SK-N-MC (cell line): ENCODE measurements around the gene INPP5B.
"Not testable (repeated sequence)": the region's sequence is repeated elsewhere in the genome, so short reads cannot be mapped to it uniquely, and the experiment has no call there.

ENCODE experiments used
- DNase-seq: peaks from one replicate; pipeline ENCODE4 v3.0.0-alpha.2; 2011; ENCODE audit warnings: low read depth, low spot score
- H3K27ac ChIP-seq: fragments of 200-600 bp; sonication (generic); 2 replicates; pipeline ENCODE4 v1.5.1; 2016; ENCODE audit warnings: mixed run types
- H3K36me3 ChIP-seq: fragments of 200-600 bp; sonication (generic); 2 replicates; pipeline ENCODE4 v1.6.1; 2017; ENCODE audit warnings: antibody characterized with exemption, low read length, mixed read lengths; ENCODE audit not compliant: insufficient read depth
- H3K4me3 ChIP-seq: fragments of 200-600 bp; sonication (generic); 2 replicates; pipeline ENCODE4 v1.5.1; 2016
- H3K9ac ChIP-seq: fragments of 200-600 bp; sonication (generic); 2 replicates; pipeline ENCODE4 v1.8.0; 2017; ENCODE audit warnings: mixed run types, mixed read lengths; ENCODE audit not compliant: insufficient read length
- H3K9me3 ChIP-seq: fragments of 200-600 bp; sonication (generic); 2 replicates; pipeline ENCODE4 v1.6.1; 2017; ENCODE audit warnings: low read depth, mild to moderate bottlenecking, antibody characterized with exemption, low read length, moderate library complexity, mixed read lengths
- EZH2 ChIP-seq: fragments of 200-600 bp; sonication (generic); IDR thresholded peaks from one replicate; pipeline ENCODE4 v1.6.1; 2017; ENCODE audit warnings: antibody characterized with exemption
- FOXP2 ChIP-seq: optimal IDR thresholded peaks from 2 replicates; pipeline ENCODE3; 2011; ENCODE audit warnings: mild to moderate bottlenecking, moderate library complexity; ENCODE audit not compliant: insufficient read depth; ENCODE audit errors: extremely low read length, control extremely low read depth
- POLR2AphosphoS5 ChIP-seq: IDR thresholded peaks from 2 replicates; pipeline ENCODE4 v1.6.1; 2012; ENCODE audit warnings: mild to moderate bottlenecking, low read depth, low read length, borderline replicate concordance

The INPP5B gene

DNA sequence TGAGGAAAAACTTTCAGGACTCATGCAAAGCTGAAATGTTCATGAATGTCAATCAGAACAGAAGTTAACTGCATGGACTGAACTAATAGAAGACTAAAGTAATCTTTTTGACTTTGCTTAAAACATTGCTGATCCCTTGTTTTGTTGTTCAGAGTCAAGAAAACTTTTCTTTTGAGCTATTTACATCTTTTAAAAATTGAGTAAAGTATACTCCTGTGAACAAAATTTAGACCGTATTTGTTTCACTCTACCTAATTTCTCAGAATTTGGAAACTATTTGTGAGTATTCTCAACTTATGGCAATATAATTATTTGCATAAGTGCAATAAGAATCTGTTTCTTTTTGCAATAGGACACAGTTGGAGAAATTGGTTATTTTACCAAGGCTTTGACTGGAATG is 41.1 kb downstream of the INPP5B start:
- H3K9me3 ChIP-seq: no peaks in the 10 kb centered on the region

DNA sequence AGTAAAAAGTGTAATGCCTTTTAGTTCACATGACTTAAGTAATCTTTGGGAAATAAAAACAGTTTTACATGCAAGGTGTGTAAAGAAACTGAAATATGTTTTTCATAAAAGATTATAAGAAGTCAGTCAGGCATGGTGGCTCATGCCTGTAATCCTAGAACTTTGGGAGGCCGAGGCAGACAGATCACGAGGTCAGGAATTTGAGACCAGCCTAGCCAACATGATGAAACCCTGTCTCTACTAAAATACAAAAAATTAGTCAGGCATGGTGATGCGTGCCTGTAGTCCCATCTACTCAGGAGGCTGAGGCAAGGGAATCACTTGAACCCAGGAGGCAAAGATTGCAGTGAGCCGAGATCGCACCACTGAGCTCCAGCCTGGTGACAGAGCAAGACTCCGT is 42.9 kb downstream of the INPP5B start:
- H3K9me3 ChIP-seq, H3K36me3 ChIP-seq: not testable (repeated sequence)

More for the DNA sequence above, 41.1 kb downstream of the INPP5B start:
- no peak overlapping the region for H3K27ac ChIP-seq
- H3K4me3 ChIP-seq: no peak overlapping the region
- TF ChIP-seq FOXP2: no peak
- no peak for TF ChIP-seq EZH2
- no peak for TF ChIP-seq POLR2AphosphoS5
- DNase-seq: no peak
- no peaks in the 10 kb centered on the region for H3K36me3 ChIP-seq
- no peak overlapping the region for H3K9ac ChIP-seq

DNA sequence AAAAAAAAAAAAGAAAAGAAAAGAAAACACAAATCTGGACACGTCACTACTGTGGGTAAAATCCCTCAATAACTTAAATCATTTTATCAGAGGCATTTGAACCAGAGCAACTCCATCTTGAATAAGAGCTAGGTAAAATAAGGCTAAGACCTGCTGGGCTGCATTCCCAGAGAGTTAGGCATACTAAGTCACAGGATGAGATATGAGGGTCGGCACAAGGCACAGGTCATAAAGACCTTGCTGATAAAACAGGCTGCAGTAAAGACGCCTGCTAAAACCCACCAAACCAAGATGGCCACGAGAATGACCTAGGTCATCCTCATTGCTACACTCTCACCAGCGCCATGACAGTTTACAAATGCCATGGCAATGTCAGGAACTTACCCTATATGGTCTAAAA is 43.9 kb downstream of the INPP5B start:
- DNase-seq: no peak
- Histone ChIP-seq H3K27ac (no peak overlapping the region), H3K4me3 (no peak overlapping the region), H3K36me3 (no peaks in the 10 kb centered on the region), H3K9me3 (no peaks in the 10 kb centered on the region), H3K9ac (no peak overlapping the region)
- TF ChIP-seq POLR2AphosphoS5: no peak
- TF ChIP-seq FOXP2: no peak
- no peak for TF ChIP-seq EZH2

More for the DNA sequence above, 42.9 kb downstream of the INPP5B start:
- DNase-seq, H3K9ac ChIP-seq, H3K27ac ChIP-seq, H3K4me3 ChIP-seq: not testable (repeated sequence)

DNA sequence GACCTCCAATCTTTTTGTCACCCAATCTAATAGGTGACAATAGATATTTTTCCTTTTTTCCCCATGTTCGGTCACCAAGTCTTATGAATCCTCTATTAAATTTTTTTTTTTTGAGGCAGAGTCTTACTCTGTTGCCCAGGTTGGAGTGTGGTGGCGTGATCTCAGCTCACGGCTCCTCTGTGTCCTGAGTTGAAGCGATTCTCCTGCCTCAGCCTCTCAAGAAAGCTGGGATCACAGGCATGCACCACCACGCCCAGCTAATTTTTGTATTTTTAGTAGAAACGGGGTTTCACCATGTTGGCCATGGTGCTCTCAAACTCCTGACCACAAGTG is 45.0 kb downstream of the INPP5B start:
- Histone ChIP-seq H3K4me3 (no peak overlapping the region), H3K9ac (no peak overlapping the region), H3K9me3 (no peaks in the 10 kb centered on the region), H3K36me3 (no peaks in the 10 kb centered on the region), H3K27ac (no peak overlapping the region)
- TF ChIP-seq FOXP2: no peak
- TF ChIP-seq POLR2AphosphoS5: no peak
- no peak for TF ChIP-seq EZH2
- no peak for DNase-seq

DNA sequence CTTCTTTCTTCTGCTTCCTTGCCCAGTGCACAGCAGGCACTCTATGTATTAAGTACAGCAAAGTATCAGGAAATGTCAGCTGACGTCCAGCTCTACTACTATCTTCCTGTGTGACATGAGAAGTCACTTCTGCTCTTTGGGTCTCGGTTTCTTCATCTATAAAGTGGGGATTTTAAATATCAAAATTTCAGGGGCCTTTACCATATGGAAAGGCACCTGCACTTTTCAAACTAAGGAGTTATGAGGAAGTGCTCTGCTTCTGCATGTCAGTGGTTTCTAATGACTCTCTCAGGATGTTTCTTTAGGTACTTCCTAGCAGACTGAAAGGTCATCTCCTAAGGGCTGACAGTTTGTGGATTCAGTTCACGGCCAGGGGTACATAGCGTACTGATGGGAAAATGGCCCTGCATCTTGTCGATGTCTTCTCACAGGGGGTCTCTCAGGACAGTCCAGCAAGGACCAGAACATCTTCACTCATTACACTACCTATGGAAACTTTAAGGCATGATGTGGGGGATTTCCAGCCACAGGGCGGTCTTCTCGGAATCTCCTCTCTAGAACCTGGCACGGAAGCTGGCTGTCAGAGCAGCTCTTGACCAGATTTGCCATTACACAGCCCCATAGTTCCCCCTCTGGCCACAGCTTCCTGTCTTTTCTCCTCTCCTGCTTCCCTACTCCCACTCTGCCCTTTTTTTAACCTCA is 45.5 kb downstream of the INPP5B start:
- Histone ChIP-seq H3K27ac (no peak overlapping the region), H3K9ac (no peak overlapping the region), H3K9me3 (no peaks in the 10 kb centered on the region), H3K4me3 (no peak overlapping the region), H3K36me3 (no peaks in the 10 kb centered on the region)
- DNase-seq: no peak
- no peak for TF ChIP-seq FOXP2
- no peak for TF ChIP-seq POLR2AphosphoS5
- TF ChIP-seq EZH2: no peak

DNA sequence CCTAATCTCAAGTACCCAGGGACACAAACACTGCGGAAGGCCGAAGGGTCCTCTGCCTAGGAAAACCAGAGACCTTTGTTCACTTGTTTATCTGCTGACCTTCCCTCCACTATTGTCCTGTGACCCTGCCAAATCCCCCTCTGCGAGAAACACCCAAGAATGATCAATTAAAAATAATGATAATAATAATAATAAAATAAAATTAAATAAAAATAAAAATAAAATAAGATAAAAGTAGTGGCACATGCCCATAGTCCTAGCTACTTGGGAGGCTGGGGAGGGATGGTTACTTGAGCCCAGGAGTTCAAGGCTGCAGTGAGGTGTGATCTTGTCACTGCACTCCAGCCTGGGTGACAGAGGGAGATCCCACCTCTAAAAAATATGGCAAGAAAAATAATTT is 49.3 kb downstream of the INPP5B start:
- not testable (repeated sequence) for H3K36me3 ChIP-seq, H3K4me3 ChIP-seq, DNase-seq, H3K9ac ChIP-seq, H3K9me3 ChIP-seq, H3K27ac ChIP-seq

DNA sequence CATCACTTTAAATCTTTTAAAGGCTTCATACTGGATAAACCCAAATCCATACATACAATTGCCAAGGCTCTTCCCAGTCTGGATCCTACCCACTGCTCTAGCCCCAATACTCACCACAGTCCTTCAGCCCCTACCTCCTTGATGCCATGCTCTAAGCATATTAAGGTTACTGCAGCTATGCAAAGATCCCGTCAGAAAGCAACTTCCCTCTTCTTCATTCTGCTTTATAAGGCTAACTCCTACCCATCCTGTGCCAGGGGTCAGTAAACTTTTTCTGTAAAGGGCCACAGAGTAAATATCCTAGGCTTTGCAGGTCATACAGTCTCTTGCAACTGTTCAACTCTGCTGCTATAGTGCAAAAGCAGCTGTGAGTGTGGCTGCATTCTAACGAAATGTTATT is 53.2 kb downstream of the INPP5B start:
- Histone ChIP-seq H3K9ac (no peak overlapping the region), H3K4me3 (no peak overlapping the region), H3K36me3 (no peaks in the 10 kb centered on the region), H3K9me3 (no peaks in the 10 kb centered on the region), H3K27ac (no peak overlapping the region)
- no peak for TF ChIP-seq EZH2
- no peak for TF ChIP-seq FOXP2
- no peak for TF ChIP-seq POLR2AphosphoS5
- no peak for DNase-seq

DNA sequence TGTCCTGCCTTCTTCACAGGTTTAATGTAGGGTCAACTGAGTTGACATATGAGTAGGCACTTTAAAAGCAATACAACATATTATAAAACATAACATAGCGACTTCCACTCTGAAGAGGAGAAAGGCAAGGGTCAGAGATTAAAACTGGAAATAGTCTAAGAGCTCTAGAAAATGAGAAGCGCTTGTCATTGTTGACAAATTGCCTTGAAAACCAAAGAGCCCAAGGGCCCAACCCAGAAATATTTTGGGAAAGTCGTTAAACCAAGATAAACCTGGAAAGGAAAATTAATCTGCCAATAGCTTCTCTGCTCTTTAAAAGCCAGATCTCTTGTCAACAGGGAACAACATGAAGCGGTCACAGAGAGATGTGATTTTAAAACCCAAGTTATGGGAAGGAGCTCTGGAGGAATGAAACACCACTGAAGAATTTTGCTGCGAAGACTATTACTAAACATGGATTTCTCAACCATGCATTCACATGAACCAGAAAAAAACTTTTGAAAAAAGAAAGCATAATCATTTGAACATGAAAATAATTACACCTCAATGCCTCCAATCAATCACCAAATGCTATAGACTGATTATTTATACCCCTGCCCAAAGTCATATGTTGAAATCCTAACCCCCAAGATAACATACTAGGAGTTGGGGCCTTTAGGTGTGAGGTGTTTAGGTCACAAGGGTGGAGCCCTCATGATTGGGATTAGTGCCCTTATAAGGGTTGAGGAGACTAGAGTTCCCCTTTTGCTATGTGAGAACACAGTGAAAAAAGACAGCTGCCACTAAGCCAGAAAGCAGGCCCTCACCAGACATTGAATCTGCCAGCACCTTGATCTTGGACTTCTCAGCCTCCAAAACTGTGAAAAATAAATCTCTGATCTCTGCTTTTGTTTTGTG is 54.5 kb downstream of the INPP5B start:
- H3K36me3 ChIP-seq: no peaks in the 10 kb centered on the region; the same call in 1 of the 2 replicates
- H3K9me3 ChIP-seq: no peaks in the 10 kb centered on the region
- DNase-seq: no peak
- no peak overlapping the region for H3K9ac ChIP-seq
- no peak overlapping the region for H3K27ac ChIP-seq
- no peak overlapping the region for H3K4me3 ChIP-seq
- TF ChIP-seq POLR2AphosphoS5 (no peak), FOXP2 (no peak), EZH2 (no peak)

DNA sequence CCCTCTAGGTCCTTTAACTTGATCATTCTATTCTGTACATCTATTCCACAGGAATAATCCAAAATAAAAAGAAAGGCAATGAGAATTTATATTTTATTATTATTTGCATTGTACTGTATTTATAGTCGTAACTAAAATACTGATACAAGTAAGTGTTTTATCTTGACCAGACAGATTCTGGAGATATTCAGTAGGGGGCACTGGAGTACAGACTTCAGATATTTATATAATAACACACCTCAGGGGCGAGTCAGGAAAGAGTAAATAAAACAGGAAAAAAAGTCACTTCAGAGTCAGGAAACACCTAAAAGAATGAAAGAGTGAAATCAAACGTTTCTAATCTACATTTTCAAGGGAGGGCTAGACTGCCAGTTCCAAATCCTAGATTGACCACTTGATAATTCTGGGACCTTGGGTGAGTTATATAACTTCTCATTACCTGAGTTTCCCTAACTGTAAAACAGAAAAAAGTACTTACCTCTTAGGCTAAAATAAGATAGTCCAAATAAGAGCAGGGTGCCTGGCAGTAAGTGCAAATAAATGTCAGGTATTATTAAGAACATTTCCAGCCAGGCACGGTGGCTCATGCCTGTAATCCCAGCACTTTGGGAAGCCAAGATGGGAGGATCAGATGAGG is 56.4 kb downstream of the INPP5B start:
- no peaks in the 10 kb centered on the region for H3K9me3 ChIP-seq
- no peak for TF ChIP-seq EZH2
- TF ChIP-seq POLR2AphosphoS5: no peak
- TF ChIP-seq FOXP2: no peak
- H3K4me3 ChIP-seq: no peak overlapping the region
- no peak overlapping the region for H3K27ac ChIP-seq
- no peak overlapping the region for H3K9ac ChIP-seq
- DNase-seq: peak; percentile 1
- H3K36me3 ChIP-seq: peaks cover 4% of the 10 kb centered on the region; the same call in 1 of the 2 replicates
